Motor neuron (in vitro differentiated cells): ENCODE data around the gene NOXO1. TPM values are rescaled to one million over a fixed set of nuclear protein-coding genes. Genes with fewer than 3 reads are reported as not detected.

Experiments used
- ATAC-seq, 8 experiments: fragments of 200-7000 bp; cut with Tn5 transposase; replicated peaks in 6 of 8; 2 replicates each; pipeline ENCODE4 v1.8.0; 2021; ENCODE audit warnings: mild to moderate bottlenecking in 8 of 8, moderate library complexity in 8 of 8
- H3K27ac ChIP-seq, 2 donors: fragments of 250-450 bp; sonication (Bioruptor Pico); 2 replicates each; pipeline ENCODE4 v1.9.0; 2021; ENCODE audit warnings: antibody characterized with exemption in 2 of 2, mild to moderate bottlenecking in 2 of 2, moderate library complexity in 1 of 2
- H3K4me1 ChIP-seq, 2 donors: fragments of 250-450 bp; sonication (Bioruptor Pico); replicated peaks in 1 of 2; 2 replicates each; pipeline ENCODE4 v1.6.1; 2021; ENCODE audit warnings: antibody characterized with exemption in 2 of 2, mild to moderate bottlenecking in 2 of 2, moderate library complexity in 1 of 2
- H3K4me3 ChIP-seq, 5 donors: fragments of 250-450 bp; sonication (Bioruptor Pico); 2 replicates each; pipeline ENCODE4 v1.9.0; 2021; ENCODE audit warnings: antibody characterized with exemption in 5 of 5, mild to moderate bottlenecking in 5 of 5, moderate library complexity in 4 of 5
- WGBS, 10 experiments: fragments of 450-650 bp; shearing (Covaris generic); methylation state at CpG; one replicate each; pipeline ENCODE4 v1.0.0; 2022; 5-methylcytosine and 5-hydroxymethylcytosine counted together
- in situ Hi-C, 9 experiments: fragments of 400-800 bp; cut with MboI; loops; one replicate each; pipeline ENCODE4 v1.15.0; 2021; ENCODE audit warnings: low sequenced_read_pairs in 9 of 9, low pct_unique_long_range_greater_than_20kb in 2 of 9; ENCODE audit not compliant: unreplicated experiment in 9 of 9
- total RNA-seq, 8 experiments: library from RNA; unstranded; fragments of 300-600 nt; gene quantifications; 2 replicates each; pipeline versions ENCODE4 v1.2.3 to v1.2.4, GENCODE V29; 2022

NOXO1 gene
- total RNA-seq, 8 experiments from 2014 or later, result 0.21 to 0.73 (median 0.26) TPM; not detected in 4

- in situ Hi-C loops, result loop anchor here in 3 of 9 experiments (25.0 kb wide), 1 partner anchor 135 kb away; the partner anchor contains the start of genes PKD1 (in 3 of the 3) and RAB26 (in 3 of the 3)
- WGBS, 10 experiments, result 96% methylated on average over 5 to 19 of the region's 47 CpGs; no CpG with 5 or more reads in 8 of the 10 experiments
- Histone ChIP-seq H3K4me1 (peaks cover 27 to 38% of the 10 kb centered on the region in 2 donors), H3K27ac (no peak overlapping the region), H3K4me3 (no peak overlapping the region)
- no peak for ATAC-seq
These were observed 21.3 kb upstream of the NOXO1 start for GRCh38 chr16:2002406-2003230.

GRCh38 chr16:2001456-2002355, 20.4 kb upstream of the NOXO1 start:
- H3K4me3 ChIP-seq, result no peak overlapping the region
- no peak overlapping the region for H3K27ac ChIP-seq
- 82 to 100% (median 92%) methylated on average over 2 to 11 of the region's 53 CpGs; no CpG with 5 or more reads in 5 of the 10 experiments for WGBS, 10 experiments
- peaks cover 22 to 29% of the 10 kb centered on the region in 2 donors for H3K4me1 ChIP-seq
- ATAC-seq, result no peak
- in situ Hi-C loops, result loop anchor here in 3 of 9 experiments (25.0 kb wide), 1 partner anchor 136 kb away; the partner anchor contains the start of genes PKD1 (in 3 of the 3) and RAB26 (in 3 of the 3)

DNA sequence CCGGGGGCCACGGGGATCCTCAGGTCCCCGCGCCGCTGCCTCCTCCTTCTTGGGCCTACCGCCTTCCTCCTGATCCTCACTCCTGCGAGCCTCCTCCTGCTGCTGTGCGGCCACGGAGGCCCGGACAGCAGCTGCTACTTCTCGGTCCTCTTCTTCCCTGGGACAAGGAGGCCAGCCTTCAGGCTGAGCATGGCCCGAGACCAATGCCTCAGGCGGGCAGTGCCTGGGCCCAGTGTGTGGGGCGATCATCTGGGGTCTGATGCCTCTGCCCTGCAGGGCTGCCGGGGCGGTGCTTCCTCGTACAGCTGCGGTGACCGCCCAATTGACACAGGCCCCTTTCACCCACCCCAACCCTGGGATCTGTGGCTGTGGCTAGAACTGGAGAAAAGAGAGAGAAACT, 19.8 kb upstream of the NOXO1 start:
- in situ Hi-C loops, result loop anchor here in 3 of 9 experiments (25.0 kb wide), 1 partner anchor 136 kb away; the partner anchor contains the start of genes PKD1 (in 3 of the 3) and RAB26 (in 3 of the 3)
- no peak overlapping the region for H3K27ac ChIP-seq
- no peak for ATAC-seq
- H3K4me3 ChIP-seq, result no peak overlapping the region
- 63 to 100% (median 96%) methylated on average over 1 to 8 of the region's 19 CpGs; no CpG with 5 or more reads in 6 of the 10 experiments for WGBS, 10 experiments
- peaks cover 20 to 28% of the 10 kb centered on the region in 2 donors for H3K4me1 ChIP-seq

GRCh38 chr16:1999866-2000514, 18.7 kb upstream of the NOXO1 start:
- Histone ChIP-seq H3K4me1 (peaks cover 14 to 18% of the 10 kb centered on the region in 2 donors), H3K27ac (no peak overlapping the region), H3K4me3 (no peak overlapping the region)
- WGBS, 10 experiments, result 94% methylated on average over 6 of the region's 28 CpGs; no CpG with 5 or more reads in 9 of the 10 experiments
- ATAC-seq, result no peak
- in situ Hi-C loops, result loop anchor here in 3 of 9 experiments (25.0 kb wide), 1 partner anchor 137 kb away; the partner anchor contains the start of genes PKD1 (in 3 of the 3) and RAB26 (in 3 of the 3)

DNA sequence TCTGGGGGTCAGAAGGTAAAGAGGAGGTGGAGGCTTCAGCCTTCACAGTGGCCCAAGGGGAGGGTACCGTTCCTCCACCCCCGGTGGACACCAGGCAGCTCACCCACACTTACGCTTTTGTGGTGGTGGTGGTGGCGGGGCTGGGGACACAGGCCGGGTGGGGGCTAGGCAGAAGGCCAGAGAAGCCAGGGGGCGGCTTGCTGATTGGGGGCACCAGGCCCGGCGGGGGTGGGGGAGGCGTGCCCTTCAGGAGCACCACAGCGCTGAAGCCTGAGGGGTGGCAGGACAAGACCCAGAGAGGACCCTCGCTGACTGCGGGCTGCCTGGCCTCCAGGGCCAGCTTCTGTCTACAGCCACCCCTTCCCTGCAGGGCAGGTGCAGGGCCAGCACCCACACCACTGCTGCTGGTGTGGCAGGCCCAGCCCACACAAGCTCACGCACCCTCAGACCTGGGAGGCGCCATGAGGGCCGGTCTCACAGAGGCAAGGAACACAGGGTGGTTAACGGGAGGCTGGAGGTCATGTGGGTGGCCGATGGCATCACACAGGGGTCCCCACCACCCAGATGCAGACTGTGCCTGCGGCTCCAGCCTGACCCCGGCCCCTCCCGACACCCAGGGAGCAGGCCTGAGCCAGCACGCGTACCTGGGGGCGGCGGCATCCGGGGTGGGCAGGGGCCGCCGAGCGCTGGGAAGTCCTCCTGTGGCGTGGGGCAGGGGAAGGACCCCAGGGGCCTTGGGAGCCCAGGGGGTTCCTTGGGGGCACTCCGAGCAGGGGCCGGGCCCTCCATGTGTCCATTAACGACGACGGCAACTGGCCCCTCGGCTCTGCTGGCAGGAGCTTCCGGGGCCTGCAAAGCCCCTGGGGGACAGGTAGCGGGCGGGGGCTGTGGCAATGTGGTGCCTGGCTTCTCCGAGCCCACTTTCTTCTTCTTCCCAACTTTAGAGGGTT, 17.9 kb upstream of the NOXO1 start:
- no peak overlapping the region for H3K4me3 ChIP-seq
- no peak overlapping the region for H3K27ac ChIP-seq
- WGBS, 10 experiments, result no CpG with 5 or more reads among the region's 39 CpGs
- in situ Hi-C loops, result no loop called here
- ATAC-seq, result no peak
- peaks cover 6 to 9% of the 10 kb centered on the region in 2 donors for H3K4me1 ChIP-seq

DNA sequence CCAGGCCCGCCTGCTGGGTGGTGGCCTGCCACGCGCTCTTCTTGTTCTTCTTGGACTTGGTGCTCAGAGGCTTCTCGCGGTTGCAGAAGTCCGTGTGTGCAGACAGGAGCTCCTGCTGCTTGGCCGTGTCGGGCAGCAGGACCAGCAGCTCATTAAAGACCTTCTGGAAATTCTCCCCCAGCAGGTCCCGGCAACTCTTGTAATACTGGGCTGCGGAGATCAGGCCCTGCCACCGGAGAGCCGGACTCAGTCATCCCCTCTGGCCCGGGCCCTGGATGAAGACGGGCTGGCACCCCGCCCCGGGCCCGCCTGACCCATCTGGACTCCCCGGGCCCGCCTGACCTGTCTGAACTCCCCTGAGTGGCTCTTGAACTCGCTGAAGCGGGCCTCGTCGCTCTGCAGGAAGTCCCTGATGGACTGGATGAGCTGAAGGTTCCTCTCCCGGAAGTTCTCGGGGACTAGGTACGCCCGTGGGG, 17.1 kb upstream of the NOXO1 start:
- peaks cover under 1 to 3% of the 10 kb centered on the region in 2 donors for H3K4me1 ChIP-seq
- in situ Hi-C loops, result no loop called here
- no peak overlapping the region for H3K4me3 ChIP-seq
- peak in 1 of 8 experiments; percentile 2 for ATAC-seq
- no peak overlapping the region for H3K27ac ChIP-seq
- no CpG with 5 or more reads among the region's 27 CpGs for WGBS, 10 experiments

DNA sequence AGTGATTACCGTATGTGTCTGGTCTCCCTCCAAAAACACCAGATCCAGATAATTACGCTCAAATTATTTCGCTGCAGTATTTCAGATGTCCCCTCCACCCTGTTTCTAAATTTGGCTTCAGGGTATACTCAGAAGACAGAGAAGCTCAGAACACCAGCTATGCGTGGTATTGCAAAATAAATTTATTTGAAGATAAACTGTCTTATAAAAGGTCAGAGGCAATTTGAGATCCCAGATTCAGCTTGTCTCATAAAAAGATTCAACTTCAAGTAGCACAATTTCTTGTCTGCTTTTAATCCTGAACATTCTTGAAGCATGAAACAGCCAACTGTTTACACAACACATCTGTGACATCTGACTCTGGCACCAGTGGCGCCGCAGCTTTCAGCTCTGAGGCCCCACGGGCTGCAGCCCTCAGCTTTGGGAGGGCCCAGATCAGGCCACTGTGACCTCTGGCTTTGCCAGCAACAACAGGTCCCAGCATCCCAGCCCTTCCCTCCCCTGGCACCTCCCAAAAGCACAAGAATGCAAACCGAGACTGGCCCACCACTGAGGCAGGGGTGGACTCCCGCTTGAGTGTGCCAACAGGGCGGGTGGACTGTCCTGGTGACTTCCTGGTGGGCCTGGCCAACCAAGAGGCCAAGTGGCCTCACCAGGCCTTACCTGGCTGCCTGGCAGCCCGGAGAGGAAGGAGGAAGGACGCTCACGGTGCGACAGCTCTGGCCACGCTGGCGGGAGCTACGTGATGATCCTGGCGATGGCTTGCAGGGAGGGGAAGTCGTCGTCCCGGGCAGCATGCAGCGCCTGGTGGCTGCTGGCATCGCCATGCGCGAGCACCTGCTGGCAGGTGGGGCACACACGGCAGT, 16.5 kb upstream of the NOXO1 start:
- peak in 1 of 8 experiments; percentile 18 for ATAC-seq
- no peak overlapping the region for H3K4me3 ChIP-seq
- peaks cover under 1 to 4% of the 10 kb centered on the region in 2 donors for H3K4me1 ChIP-seq
- in situ Hi-C loops, result no loop called here
- WGBS, 10 experiments, result 32 to 100% (median 88%) methylated on average over 1 to 12 of the region's 26 CpGs
- no peak overlapping the region for H3K27ac ChIP-seq

- no peak overlapping the region for H3K27ac ChIP-seq
- in situ Hi-C loops, result no loop called here
These were observed 12.5 kb upstream of the NOXO1 start for GRCh38 chr16:1993731-1994131.

DNA sequence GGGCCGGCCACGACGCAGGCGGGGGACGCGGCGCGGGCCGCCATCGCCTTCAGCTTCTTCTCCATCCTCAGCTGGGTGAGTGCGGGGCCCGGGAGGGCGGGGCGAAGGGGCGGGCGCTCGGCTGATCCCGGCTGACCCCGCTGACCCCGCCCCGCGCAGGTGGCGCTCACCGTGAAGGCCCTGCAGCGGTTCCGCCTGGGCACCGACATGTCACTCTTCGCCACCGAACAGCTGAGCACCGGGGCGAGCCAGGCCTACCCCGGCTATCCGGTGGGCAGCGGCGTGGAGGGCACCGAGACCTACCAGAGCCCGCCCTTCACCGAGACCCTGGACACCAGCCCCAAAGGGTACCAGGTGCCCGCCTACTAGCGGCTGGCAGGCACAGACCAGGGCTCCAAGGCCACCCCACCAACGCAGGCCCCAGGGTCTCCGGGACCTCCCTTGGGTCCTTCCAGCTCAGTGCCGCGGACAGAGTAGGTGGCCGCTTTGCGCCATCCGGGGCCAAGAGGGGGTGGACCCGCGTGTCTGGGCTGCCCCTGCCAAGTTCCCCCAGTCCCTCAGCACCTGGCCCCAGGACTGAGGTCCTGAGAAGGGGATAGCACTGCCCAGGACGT, 11.5 kb upstream of the NOXO1 start:
- WGBS, 10 experiments, result 28 to 100% methylated on average over 2 to 8 of the region's 50 CpGs; no CpG with 5 or more reads in 8 of the 10 experiments
- no peak for ATAC-seq

More at GRCh38 chr16:1993731-1994131, 12.5 kb upstream of the NOXO1 start:
- 13 to 100% (median 80%) methylated on average over 1 to 2 of the region's 2 CpGs; no CpG with 5 or more reads in 3 of the 10 experiments for WGBS, 10 experiments
- Histone ChIP-seq H3K4me1 (peaks cover 9 to 24% of the 10 kb centered on the region in 2 donors), H3K4me3 (no peak overlapping the region)
- ATAC-seq, result no peak

GRCh38 chr16:1991948-1992703, 10.9 kb upstream of the NOXO1 start:
- in situ Hi-C loops, result no loop called here
- peak; percentile 59 to 80 (median 68) for ATAC-seq
- Histone ChIP-seq H3K27ac (peak overlapping the region; percentile 49 to 79), H3K4me1 (peaks cover 9 to 24% of the 10 kb centered on the region in 2 donors), H3K4me3 (peak overlapping the region; percentile 20 to 86 (median 50))
- 10 to 20% methylated on average over 1 to 2 of the region's 96 CpGs; no CpG with 5 or more reads in 8 of the 10 experiments for WGBS, 10 experiments

More for the DNA sequence above, 11.5 kb upstream of the NOXO1 start:
- Histone ChIP-seq H3K4me3 (peak overlapping the region in 4 of 5 donors; percentile 9 to 30 (median 20)), H3K27ac (peak overlapping the region in 1 of 2 donors; percentile 30), H3K4me1 (peaks cover 9 to 24% of the 10 kb centered on the region in 2 donors)
- in situ Hi-C loops, result no loop called here
